Hepatocyte (in vitro differentiated cells): ENCODE measurements around the gene PIWIL1.

ENCODE experiments used
- EZH2phosphoT487 ChIP-seq: fragments of 200-600 bp; sonication (generic); IDR thresholded peaks from one replicate; pipeline ENCODE4 v1.6.1; 2018; ENCODE audit warnings: antibody characterized with exemption, mild to moderate bottlenecking, low read depth, moderate library complexity; ENCODE audit not compliant: unreplicated experiment, severe bottlenecking
- TF ChIP-seq, protein P1 (sequence below): fragments of 200-600 bp; sonication (generic); IDR thresholded peaks from 2 replicates; pipeline ENCODE4 v1.5.1; 2016; ENCODE audit warnings: antibody characterized with exemption, mild to moderate bottlenecking; ENCODE audit not compliant: poor library complexity

DNA sequence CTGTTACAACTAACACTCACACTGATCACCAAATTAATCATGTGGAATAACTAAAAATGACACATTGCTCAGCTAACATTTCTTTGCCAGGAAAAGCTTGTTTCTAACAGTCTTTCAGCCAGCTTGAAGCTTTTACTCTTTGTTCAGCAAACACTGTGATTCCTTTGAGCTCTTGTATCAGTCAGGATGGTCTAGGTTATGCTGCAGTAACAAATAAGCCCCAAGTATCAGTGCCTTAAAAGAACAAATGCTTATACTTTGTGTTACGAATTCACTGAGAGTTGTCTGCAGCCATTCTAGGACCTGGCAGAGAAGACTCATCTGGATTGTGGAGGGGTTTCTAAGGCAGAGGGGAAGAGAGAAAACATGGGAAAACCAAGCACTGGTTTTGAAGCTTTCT, 47.6 kb upstream of the PIWIL1 start:
- TF ChIP-seq, protein P1, sequence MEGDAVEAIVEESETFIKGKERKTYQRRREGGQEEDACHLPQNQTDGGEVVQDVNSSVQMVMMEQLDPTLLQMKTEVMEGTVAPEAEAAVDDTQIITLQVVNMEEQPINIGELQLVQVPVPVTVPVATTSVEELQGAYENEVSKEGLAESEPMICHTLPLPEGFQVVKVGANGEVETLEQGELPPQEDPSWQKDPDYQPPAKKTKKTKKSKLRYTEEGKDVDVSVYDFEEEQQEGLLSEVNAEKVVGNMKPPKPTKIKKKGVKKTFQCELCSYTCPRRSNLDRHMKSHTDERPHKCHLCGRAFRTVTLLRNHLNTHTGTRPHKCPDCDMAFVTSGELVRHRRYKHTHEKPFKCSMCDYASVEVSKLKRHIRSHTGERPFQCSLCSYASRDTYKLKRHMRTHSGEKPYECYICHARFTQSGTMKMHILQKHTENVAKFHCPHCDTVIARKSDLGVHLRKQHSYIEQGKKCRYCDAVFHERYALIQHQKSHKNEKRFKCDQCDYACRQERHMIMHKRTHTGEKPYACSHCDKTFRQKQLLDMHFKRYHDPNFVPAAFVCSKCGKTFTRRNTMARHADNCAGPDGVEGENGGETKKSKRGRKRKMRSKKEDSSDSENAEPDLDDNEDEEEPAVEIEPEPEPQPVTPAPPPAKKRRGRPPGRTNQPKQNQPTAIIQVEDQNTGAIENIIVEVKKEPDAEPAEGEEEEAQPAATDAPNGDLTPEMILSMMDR = no peak
- TF ChIP-seq EZH2phosphoT487 = no peak
